GM19035 (cell line): ENCODE data around the gene USP54.

ENCODE experiments used
- ATAC-seq: cut with Tn5 transposase; IDR thresholded peaks from one replicate; pipeline ENCODE4 v1.9.1; 2021; ENCODE audit not compliant: unreplicated experiment

Gene USP54

DNA sequence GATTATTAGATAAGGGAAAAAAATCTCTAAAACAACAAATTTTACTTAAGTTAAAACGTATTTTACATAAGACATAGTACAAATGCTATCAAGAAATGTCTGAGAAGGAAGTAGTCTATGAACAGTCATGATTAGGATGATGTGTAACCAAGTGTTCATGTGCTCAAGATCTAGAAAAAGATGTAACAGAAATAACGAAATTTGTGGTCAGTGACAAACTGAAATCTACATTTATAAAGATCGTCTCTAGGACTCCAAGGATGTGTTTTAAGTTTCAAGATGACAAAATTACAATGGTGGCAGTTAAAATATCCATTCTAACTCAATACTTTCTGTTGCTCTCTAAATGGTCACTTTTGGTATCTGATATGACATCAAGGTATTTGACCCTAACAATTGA is 112.5 kb downstream of the USP54 start:
- ATAC-seq: no peak

DNA sequence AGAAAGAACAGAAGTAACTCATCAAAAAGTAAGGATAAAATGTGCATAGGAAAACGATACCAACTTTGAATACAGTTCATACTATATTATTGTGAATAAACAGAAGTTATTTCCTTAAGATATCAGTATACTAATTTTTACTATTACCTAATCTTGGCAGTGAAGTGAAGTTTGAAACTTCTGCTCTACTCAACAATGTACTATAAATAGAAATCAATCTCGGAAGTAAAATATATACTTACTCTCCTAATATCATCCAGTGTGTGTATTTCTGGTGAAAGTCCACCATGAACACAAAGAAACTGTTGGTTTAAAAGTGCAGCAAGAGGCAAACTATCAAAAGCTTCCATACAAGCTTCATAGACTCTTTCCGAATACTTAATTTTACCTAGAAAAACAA is 119.9 kb downstream of the USP54 start:
- ATAC-seq: no peak

DNA sequence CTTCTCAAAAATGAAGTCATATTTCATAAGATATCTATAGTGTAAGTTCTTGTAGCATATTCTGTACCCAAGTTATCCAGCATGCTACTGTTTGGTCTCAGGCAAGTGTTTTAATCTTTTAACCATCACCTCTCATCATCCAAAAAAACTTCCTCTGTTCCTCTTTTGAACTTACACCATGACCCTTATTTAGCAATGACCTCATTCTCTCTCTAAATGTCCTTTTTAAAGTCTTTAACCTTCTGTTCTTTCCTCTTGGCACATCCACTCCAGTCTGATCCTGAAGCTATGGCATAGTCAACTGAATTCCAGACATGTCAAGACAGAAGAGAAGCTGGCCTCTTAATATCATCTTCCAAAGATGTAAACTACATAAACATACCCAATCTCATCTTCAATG is 121.6 kb downstream of the USP54 start:
- ATAC-seq: no peak

DNA sequence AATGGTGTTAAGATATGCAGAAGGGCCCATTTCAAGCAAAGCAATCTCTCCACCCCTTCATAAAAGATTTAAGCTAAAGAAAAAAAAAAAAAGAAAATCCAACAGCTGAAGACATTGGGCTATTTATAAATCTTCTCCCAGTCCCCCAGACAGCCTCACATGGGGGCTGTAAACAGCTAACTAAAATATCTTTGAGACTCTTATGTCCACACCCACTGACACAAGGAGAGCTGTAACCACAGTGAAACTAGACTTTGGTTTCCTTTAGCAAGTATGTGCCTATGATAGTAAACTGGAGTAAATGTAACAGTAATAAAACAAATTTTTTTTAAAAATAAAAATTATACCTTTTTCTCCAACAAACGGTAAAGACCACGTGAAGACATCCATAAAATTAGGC is 123.9 kb downstream of the USP54 start:
- ATAC-seq: no peak

DNA sequence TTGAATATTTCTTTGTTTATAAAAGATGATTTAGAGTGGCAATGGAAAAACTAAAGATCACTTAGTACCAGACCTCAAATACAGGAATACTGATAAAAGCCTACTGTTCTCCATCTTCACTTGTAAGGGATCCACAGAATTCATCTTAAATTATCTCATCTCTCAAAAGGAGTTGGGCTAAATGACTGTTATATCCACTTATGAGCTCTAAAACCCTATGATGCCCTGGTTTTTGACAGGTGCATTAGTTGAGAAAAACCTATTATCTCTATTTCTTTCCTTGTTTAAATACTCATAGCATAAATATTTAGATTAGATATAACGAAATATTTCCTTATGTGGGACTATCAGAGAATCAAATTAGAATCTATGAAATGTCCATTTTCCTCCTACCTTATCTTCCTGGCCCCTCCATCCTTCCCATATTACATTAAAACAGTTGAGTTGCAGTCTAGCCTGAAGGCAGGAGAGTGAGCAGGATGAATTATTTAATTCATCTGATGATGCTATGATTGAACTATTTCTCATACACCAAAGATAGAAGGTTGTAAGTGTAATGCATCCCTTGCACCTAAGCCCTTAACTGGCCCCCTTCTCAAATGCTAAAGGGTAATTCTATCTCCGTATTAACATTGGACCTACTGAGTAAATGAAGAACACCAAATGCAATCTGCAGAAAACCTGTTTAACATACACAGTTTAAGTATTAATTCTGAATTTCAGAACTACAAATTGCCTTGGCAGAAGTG is 125.0 kb downstream of the USP54 start:
- no peak for ATAC-seq

DNA sequence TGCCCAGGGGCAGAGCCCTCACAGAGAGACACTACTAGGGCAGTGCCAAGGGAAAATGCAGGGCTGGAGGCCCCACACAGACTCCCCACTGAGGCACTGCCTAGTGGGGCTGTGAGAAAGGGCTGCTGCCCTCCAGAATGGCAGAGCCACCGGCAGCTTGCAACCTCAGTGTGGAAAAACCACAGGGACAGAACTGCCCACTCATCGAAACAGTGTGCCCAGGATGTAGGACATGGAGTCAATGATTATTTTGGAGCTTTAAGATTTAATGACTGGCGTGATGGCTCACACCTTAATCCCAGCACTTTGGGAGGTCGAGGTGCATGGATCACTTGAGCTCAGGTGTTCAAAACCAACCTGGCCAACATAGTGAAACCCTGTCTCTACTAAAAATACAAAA is 130.2 kb downstream of the USP54 start:
- no peak for ATAC-seq

DNA sequence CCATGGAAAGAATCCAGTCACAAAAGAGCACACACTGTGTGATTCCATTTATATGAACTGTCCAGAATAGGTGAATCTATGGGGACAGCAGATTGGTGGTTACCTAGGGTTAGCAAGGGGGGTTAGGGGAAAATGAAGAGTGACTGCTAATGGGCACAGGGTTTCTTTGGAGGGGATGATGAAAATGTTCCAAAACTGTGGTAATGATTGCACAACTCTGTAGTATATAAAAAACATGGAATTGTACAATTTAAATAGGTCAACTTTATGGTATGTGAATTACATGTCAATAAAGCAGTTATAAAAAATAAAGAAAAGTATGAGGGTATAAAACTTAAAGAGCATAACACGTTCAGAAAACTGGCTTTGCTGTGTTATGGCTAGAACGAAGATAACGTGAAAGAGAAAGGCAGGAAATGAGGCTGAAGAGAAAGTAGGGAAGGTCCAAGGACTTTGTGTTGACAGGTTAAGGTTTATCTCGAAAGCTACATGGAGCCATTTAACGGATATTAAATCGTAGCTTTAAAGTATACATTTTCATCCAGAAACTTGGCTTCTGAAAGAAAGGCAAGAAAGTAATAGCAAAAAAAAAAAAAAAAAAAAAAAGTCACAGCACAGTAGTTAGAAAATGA is 131.3 kb downstream of the USP54 start:
- no peak for ATAC-seq

DNA sequence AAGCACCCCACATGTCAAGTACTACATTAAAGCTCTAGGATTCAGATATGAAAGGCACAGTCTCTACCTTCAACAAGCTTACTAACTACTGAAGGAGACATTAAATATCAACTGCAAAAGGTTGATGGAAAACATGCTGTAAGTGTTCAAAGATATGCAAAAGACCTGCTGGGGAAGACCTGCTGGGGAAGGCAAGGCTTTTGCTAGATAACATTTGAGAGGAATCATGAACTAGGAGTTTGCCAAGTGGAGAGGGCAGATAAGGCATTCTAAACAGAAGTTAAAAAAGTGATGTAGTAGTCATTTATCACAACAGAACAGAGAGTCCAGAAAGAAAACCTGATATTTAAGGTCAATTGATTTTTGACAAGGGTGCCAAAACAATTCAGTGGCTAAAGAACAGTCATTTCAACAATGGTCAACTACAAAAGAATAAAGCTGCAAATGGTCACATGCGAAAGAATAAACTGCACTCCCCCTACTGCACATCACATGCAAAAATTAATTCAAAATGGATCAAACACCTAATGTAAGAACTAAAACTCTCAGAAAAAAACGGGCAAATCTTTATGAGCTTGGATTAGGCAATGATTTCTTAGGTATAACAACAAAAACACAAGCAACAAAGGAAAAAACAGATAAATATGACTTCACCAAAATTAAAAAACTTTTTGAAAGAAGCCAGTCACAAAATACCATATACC is 134.8 kb downstream of the USP54 start:
- no peak for ATAC-seq

DNA sequence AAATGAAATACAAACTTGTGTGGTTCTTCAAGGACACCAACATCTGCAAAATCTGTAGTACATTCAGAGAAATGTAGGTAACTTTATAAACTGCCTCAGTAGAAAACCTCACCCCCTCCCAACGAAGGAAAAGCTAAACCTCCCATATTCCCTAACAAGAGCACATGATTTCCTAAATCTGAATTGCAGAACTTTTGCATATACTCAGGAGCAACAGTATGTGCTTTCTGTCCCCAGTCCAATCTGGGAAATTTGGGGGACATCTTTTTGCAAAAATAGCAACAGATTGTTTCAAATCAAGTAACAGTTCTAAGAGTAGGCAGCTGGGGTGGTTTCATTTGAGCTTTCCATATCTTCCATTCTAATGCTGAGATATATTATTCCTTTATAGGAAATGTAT is 142.0 kb downstream of the USP54 start:
- ATAC-seq: no peak

DNA sequence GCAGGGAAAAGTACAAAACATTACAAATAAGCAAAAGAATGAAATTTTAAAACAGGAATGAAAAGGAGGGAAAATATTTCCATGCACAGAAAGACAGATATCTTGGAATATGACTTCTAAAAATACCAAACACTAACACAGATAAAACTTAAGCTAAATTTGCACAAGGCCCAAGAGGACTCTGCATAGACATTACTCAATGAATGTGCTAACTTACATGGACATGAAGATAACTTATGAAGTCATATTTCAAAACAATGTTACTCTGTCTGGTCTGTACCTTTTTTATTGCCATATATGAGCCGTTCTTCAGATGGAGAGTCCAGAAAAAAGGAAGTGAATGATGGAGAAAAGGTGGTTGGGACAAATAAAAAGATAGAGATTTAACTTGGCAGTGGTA is 142.8 kb downstream of the USP54 start:
- no peak for ATAC-seq
